Heart left ventricle (tissue), 13 donors: Measurements from ENCODE around the gene MRPS10.

Experiments used
- CTCF ChIP-seq, 12 donors: fragments of 200-600 bp; sonication (generic) in 4 of 12; IDR thresholded peaks; one replicate each; pipeline versions ENCODE4 v1.5.0 to v1.8.0; 2018 to 2022; ENCODE audit warnings: antibody characterized with exemption in 12 of 12, mild to moderate bottlenecking in 5 of 12
- POLR2A ChIP-seq, 2 donors: fragments of 450-650 bp; IDR thresholded peaks; one replicate each; pipeline ENCODE4 v1.6.1; 2017; ENCODE audit warnings: antibody characterized with exemption in 2 of 2, mild to moderate bottlenecking in 2 of 2, moderate library complexity in 2 of 2
- donor health status: ischemic (EF 13 %, LVEDD 7.1; RV severe dilation, severe dysfunction).
- donor health status: DM: no; HTN: yes; CAD: no.
- donor health status: DM: no; HTN: no; CAD: no.
- donor health status: ischemic (EF 25% LVEDD 6.9; RV normal size, moderate dysfunction).
- donor health status: ischemic (EF 25% LVEDD 5.7; RV mildly dilated, moderate dysfunction).
- donor health status: ischemic (EF 35%, LVEDD 5.7; RV mildly dilated, moderate dysfunction).
- donor health status: nonischemic (EF 11% LVEDD 7.7; RV severe dilation, severe dysfunction).
- donor health status: DM: yes; HTN: yes; CAD: no.
- donor health status: PGD.
- donor health status: ischemic (EF 29% LVEDD 5.4; RV normal size, mild dysfunction).
- donor health status: nonischemic (EF 23%, LVEDD 6.1; RV moderate dilation, normal function).

- no peak for TF ChIP-seq POLR2A (IDR thresholded peaks at IDR 0.05)
- TF ChIP-seq CTCF (IDR thresholded peaks at IDR 0.05) = no peak
These were observed 38.3 kb downstream of the MRPS10 start for GRCh38 chr6:42179261-42179944.
